ENCODE data around the gene DGKG. TPM values are rescaled to one million over a fixed set of nuclear protein-coding genes. Genes with fewer than 3 reads are reported as not detected.

DGKG gene
- total RNA-seq, 5 donors from 2014 or later (not counting 1 experiment from before 2014, with no cell fraction given), result 0.03 to 0.10 TPM; not detected in 3

DNA sequence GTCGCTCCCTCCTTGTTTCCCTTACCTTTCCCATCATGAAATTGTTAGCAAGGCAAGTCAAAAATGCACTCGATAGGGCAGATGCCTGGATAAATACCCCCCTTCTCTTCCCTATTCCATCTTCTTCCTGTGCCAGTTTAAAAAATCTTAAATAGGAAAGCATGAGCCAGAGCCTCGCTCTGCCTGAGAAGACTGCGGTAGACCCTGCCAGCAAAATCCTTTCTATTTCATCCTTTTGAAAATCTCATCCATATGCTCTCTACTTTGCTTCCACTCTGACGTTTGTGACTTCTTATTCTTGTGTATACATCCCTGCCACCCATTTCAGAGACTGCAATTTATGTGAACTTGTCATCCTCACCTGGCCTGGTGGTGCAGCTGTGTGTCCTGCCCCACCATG, 138.6 kb downstream of the DGKG start:
- Histone ChIP-seq H3K4me1 (ENCODE audit: control insufficient read depth in 1 of 2, extremely low read depth in 1 of 2, insufficient read depth in 2 of 2, low read length in 2 of 2) (no peaks in the 10 kb centered on the region), H3K9me3 (no peaks in the 10 kb centered on the region), H3K4me3 (ENCODE audit: control insufficient read depth in 1 of 2, extremely low read depth in 1 of 2, low read length in 1 of 2) (no peak overlapping the region), H3K27me3 (replicated peaks in 1 of 2; ENCODE audit: control insufficient read depth in 2 of 2, extremely low read depth in 1 of 2, insufficient read depth in 2 of 2, low read length in 1 of 2) (peaks cover 0 to 5% of the 10 kb centered on the region in 2 experiments), H3K27ac (ENCODE audit: low read length) (no peak overlapping the region), H3K36me3 (ENCODE audit: control insufficient read depth in 2 of 2, extremely low read depth in 1 of 2, insufficient read depth in 1 of 2, low read length in 1 of 2) (no peaks in the 10 kb centered on the region)
- POLR2A ChIA-PET, result no interaction called here
- ATAC-seq (replicated peaks in 1 of 4) (no peak), DNase-seq (no peak)
- Mint-ChIP-seq H3K27me3 (peaks cover 9 to 22% of the 10 kb centered on the region in 2 donors), H3K36me3 (no peaks in the 10 kb centered on the region), H3K27ac (no peak overlapping the region), H3K4me1 (no peaks in the 10 kb centered on the region), H3K4me3 (no peak overlapping the region), H3K9me3 (no peaks in the 10 kb centered on the region)
- 95% methylated on average over 4 of the region's 5 CpGs for WGBS (ENCODE audit: insufficient coverage)
- CTCF ChIA-PET, result no interaction called here

DNA sequence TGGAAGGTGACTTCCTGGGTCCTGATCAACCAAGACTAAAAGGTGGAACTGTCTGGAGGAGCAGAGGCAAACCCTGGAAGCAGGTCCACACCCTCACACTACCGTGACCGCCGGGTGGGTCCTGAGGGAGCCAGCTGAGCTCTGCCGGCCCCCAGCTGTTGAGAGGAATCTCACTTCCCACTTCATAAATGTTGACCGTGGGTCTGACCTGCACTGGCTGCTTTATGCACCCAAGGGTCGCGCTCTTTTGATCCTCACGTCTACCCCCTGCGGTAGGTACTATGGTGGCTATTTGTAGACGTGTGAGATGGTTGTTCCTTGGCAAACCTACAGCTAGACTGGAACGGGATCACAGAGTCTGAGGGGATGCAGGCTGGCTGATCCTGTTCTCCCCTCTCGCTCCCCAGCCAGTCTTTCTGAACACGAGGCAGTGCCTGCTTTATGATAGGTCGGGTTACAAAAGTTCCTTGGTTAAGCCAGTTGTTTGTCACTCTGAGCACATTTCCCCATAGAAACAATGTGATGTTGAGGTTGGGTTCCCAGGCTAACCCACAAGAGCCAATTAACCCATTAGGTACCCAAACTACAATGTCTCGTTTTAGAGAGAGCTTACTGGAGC, 140.2 kb downstream of the DGKG start:
- Mint-ChIP-seq H3K27ac (no peak overlapping the region), H3K36me3 (no peaks in the 10 kb centered on the region), H3K4me1 (peaks cover 0 to 3% (median 2%) of the 10 kb centered on the region in 3 donors), H3K4me3 (no peak overlapping the region), H3K9me3 (no peaks in the 10 kb centered on the region), H3K27me3 (peaks cover 6 to 18% of the 10 kb centered on the region in 2 donors)
- 98% methylated on average over 7 of the region's 15 CpGs for WGBS (ENCODE audit: insufficient coverage)
- H3K36me3 ChIP-seq (ENCODE audit: control insufficient read depth in 2 of 2, extremely low read depth in 1 of 2, insufficient read depth in 1 of 2, low read length in 1 of 2), result no peaks in the 10 kb centered on the region
- ChIA-PET POLR2A (no interaction called here), CTCF (interaction anchor here in 1 of 2 donors (0.7 kb wide), 1 partner anchor 348 kb away, joined by 3 read pairs; the partner anchor contains the start of gene DNAJB11)
- H3K4me3 ChIP-seq (ENCODE audit: control insufficient read depth in 1 of 2, extremely low read depth in 1 of 2, low read length in 1 of 2), result no peak overlapping the region
- peaks cover 0 to 2% of the 10 kb centered on the region in 2 experiments for H3K4me1 ChIP-seq (ENCODE audit: control insufficient read depth in 1 of 2, extremely low read depth in 1 of 2, insufficient read depth in 2 of 2, low read length in 2 of 2)
- no peaks in the 10 kb centered on the region for H3K9me3 ChIP-seq
- no peak for DNase-seq
- peaks cover 0 to 5% of the 10 kb centered on the region in 2 experiments for H3K27me3 ChIP-seq (replicated peaks in 1 of 2; ENCODE audit: control insufficient read depth in 2 of 2, extremely low read depth in 1 of 2, insufficient read depth in 2 of 2, low read length in 1 of 2)
- no peak for ATAC-seq (replicated peaks in 1 of 4)
- no peak overlapping the region for H3K27ac ChIP-seq (ENCODE audit: low read length)

DNA sequence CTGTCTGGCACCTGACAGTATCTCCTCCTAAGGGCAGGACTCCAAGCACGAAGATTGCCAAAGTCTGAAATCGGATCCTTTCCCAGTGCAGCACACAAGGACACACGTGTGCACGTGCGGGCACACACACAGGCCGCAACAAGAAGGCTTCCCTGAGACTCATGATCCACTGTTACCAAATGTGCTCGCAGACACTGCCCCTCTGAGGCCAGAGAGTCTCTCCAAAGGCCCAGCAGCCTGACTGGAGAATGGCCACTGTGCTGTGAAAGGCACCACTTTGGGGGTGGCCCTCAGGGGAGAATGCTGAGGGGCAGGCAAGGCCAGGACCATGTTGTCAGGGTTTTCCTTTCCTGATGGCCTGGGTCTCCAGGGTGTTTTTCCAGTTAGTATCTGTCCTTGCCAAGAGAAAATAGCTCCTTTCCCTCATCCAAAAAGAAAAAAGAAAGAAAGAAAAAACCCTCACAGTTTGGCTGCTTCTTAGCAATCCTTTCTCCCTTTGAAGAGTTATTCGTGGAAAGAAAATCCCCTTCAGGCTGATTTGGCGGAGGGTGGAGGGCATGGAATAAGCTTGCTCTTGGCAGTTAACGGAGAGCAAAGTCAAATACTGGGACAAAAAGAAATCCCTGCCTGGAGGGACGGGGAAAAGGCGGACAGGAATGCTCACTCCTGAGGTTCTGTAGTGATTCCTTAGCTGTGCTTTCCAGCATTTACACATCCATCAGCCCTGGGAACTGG, 141.0 kb downstream of the DGKG start:
- peaks cover 6 to 17% of the 10 kb centered on the region in 2 donors for H3K27me3 Mint-ChIP-seq

DNA sequence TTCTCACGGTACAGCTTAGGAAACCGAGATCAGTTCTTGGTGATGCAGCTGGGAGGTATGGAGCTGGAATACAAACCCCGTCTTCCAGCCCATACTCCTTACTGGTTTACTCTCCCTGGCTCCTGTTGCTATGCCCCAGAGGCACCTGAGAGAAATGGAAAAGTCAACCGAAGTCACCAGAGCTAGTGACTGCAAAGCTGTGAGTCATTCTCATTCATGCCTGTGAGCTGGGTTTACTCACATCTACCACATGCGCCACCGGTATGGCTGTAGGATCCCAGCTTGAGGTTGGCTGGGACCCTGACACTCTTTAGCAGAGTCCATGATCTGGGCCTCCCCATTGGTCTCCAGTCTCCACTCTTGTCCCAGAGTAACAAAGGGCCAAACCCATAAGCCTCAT, 141.7 kb downstream of the DGKG start:
- no peak overlapping the region for H3K4me3 Mint-ChIP-seq
- Histone ChIP-seq H3K27ac (ENCODE audit: low read length) (no peak overlapping the region), H3K27me3 (replicated peaks in 1 of 2; ENCODE audit: control insufficient read depth in 2 of 2, extremely low read depth in 1 of 2, insufficient read depth in 2 of 2, low read length in 1 of 2) (peaks cover 0 to 5% of the 10 kb centered on the region in 2 experiments), H3K4me3 (ENCODE audit: control insufficient read depth in 1 of 2, extremely low read depth in 1 of 2, low read length in 1 of 2) (no peak overlapping the region), H3K36me3 (ENCODE audit: control insufficient read depth in 2 of 2, extremely low read depth in 1 of 2, insufficient read depth in 1 of 2, low read length in 1 of 2) (no peaks in the 10 kb centered on the region), H3K9me3 (no peaks in the 10 kb centered on the region), H3K4me1 (ENCODE audit: control insufficient read depth in 1 of 2, extremely low read depth in 1 of 2, insufficient read depth in 2 of 2, low read length in 2 of 2) (peaks cover 0 to 2% of the 10 kb centered on the region in 2 experiments)
- no peaks in the 10 kb centered on the region for H3K9me3 Mint-ChIP-seq
- no peak overlapping the region for H3K27ac Mint-ChIP-seq
- 84% methylated on average over 5 of the region's 6 CpGs for WGBS (ENCODE audit: insufficient coverage)
- no peaks in the 10 kb centered on the region for H3K36me3 Mint-ChIP-seq
- peaks cover 3 to 11% of the 10 kb centered on the region in 2 donors for H3K27me3 Mint-ChIP-seq
- no peak for ATAC-seq (replicated peaks in 1 of 4)
- DNase-seq, result no peak
- ChIA-PET POLR2A (no interaction called here), CTCF (interaction anchor here in 1 of 2 donors (0.6 kb wide), 1 partner anchor 898 kb away, joined by 3 read pairs; no protein-coding TSS in a partner anchor)
- H3K4me1 Mint-ChIP-seq, result peaks cover 0 to 3% (median 2%) of the 10 kb centered on the region in 3 donors

More for the DNA sequence above, 141.0 kb downstream of the DGKG start:
- Mint-ChIP-seq H3K4me1 (peaks cover 0 to 3% (median 2%) of the 10 kb centered on the region in 3 donors), H3K36me3 (no peaks in the 10 kb centered on the region), H3K9me3 (no peaks in the 10 kb centered on the region), H3K27ac (no peak overlapping the region), H3K4me3 (no peak overlapping the region)
- Histone ChIP-seq H3K36me3 (ENCODE audit: control insufficient read depth in 2 of 2, extremely low read depth in 1 of 2, insufficient read depth in 1 of 2, low read length in 1 of 2) (no peaks in the 10 kb centered on the region), H3K9me3 (no peaks in the 10 kb centered on the region), H3K4me1 (ENCODE audit: control insufficient read depth in 1 of 2, extremely low read depth in 1 of 2, insufficient read depth in 2 of 2, low read length in 2 of 2) (peaks cover 0 to 2% of the 10 kb centered on the region in 2 experiments), H3K27me3 (replicated peaks in 1 of 2; ENCODE audit: control insufficient read depth in 2 of 2, extremely low read depth in 1 of 2, insufficient read depth in 2 of 2, low read length in 1 of 2) (peaks cover 0 to 5% of the 10 kb centered on the region in 2 experiments), H3K27ac (ENCODE audit: low read length) (no peak overlapping the region), H3K4me3 (ENCODE audit: control insufficient read depth in 1 of 2, extremely low read depth in 1 of 2, low read length in 1 of 2) (no peak overlapping the region)
- ChIA-PET CTCF (interaction anchor here in 1 of 2 donors (0.7 kb wide), 1 partner anchor 349 kb away, joined by 3 read pairs; the partner anchor contains the start of gene DNAJB11), POLR2A (no interaction called here)
- no peak for DNase-seq
- WGBS (ENCODE audit: insufficient coverage), result 96% methylated on average over 7 of the region's 12 CpGs
- no peak for ATAC-seq (replicated peaks in 1 of 4)

DNA sequence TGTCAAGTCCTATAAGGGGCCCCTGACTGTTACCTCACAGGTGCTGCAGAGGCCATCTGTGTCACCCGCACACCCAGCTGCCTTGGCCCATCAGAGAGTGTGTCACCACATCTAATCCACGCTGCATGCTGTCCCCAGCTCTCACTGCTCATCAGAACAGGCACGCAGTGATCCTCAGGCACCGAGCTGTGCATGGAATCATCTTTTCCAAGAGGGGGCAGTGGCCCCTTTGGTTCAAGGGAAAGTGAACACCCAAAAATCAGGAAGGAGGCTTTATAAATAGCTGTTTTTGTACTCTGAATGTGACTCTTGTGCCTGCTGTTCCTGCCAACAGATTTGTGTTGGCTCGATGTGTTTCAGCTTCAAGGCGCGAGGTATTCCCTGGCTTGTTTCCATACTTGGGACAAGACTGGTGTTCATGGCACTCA, 142.8 kb downstream of the DGKG start:
- ATAC-seq (replicated peaks in 1 of 4), result no peak

DNA sequence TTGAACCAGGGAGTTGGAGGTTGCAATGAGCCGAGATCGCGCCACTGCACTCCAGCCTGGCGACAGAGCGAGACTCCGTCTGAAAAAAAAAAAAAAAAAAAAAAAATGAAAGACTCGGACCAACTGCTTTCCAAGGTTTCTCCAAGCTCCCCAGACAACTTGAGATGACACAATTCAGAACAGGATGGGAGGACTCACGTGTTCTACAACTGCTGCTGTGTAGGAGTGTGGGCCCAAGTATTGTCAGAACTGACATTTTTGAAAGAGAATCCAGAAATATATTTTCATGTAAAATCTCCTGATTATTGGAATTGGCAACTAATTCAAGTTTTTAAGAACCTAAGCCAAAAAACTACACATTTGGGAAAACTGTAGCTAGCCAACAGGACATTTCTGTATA, 143.6 kb downstream of the DGKG start:
- H3K9me3 ChIP-seq, result no peaks in the 10 kb centered on the region
- CTCF ChIA-PET, result interaction anchor here (0.6 kb wide), 2 partner anchors 42 to 224 kb away, joined by 3 read pairs; no protein-coding TSS in a partner anchor
- no peak for DNase-seq
- no peak for ATAC-seq (replicated peaks in 1 of 4)
- H3K36me3 ChIP-seq (ENCODE audit: control insufficient read depth in 2 of 2, extremely low read depth in 1 of 2, insufficient read depth in 1 of 2, low read length in 1 of 2), result no peaks in the 10 kb centered on the region
- H3K4me1 ChIP-seq (ENCODE audit: control insufficient read depth in 1 of 2, extremely low read depth in 1 of 2, insufficient read depth in 2 of 2, low read length in 2 of 2), result peaks cover 0 to 2% of the 10 kb centered on the region in 2 experiments
- Mint-ChIP-seq H3K4me3 (no peak overlapping the region), H3K9me3 (no peaks in the 10 kb centered on the region), H3K4me1 (peaks cover 0 to 3% (median 2%) of the 10 kb centered on the region in 3 donors), H3K27ac (no peak overlapping the region), H3K36me3 (no peaks in the 10 kb centered on the region), H3K27me3 (peaks cover 4 to 6% of the 10 kb centered on the region in 2 donors)
- no CpG with 5 or more reads among the region's 8 CpGs for WGBS (ENCODE audit: insufficient coverage)
- POLR2A ChIA-PET, result interaction anchor here in 1 of 2 donors (0.6 kb wide), 1 partner anchor 141 kb away, joined by 10 read pairs; no protein-coding TSS in a partner anchor
- no peak overlapping the region for H3K27ac ChIP-seq (ENCODE audit: low read length)
- H3K4me3 ChIP-seq (ENCODE audit: control insufficient read depth in 1 of 2, extremely low read depth in 1 of 2, low read length in 1 of 2), result no peak overlapping the region
- H3K27me3 ChIP-seq (replicated peaks in 1 of 2; ENCODE audit: control insufficient read depth in 2 of 2, extremely low read depth in 1 of 2, insufficient read depth in 2 of 2, low read length in 1 of 2), result peaks cover 0 to under 1% of the 10 kb centered on the region in 2 experiments

More for the DNA sequence above, 142.8 kb downstream of the DGKG start:
- no peak overlapping the region for H3K27ac Mint-ChIP-seq
- no peak overlapping the region for H3K4me3 ChIP-seq (ENCODE audit: control insufficient read depth in 1 of 2, extremely low read depth in 1 of 2, low read length in 1 of 2)
- H3K36me3 ChIP-seq (ENCODE audit: control insufficient read depth in 2 of 2, extremely low read depth in 1 of 2, insufficient read depth in 1 of 2, low read length in 1 of 2), result no peaks in the 10 kb centered on the region
- peaks cover 0 to 2% of the 10 kb centered on the region in 2 experiments for H3K4me1 ChIP-seq (ENCODE audit: control insufficient read depth in 1 of 2, extremely low read depth in 1 of 2, insufficient read depth in 2 of 2, low read length in 2 of 2)
- peaks cover 0 to 3% (median 2%) of the 10 kb centered on the region in 3 donors for H3K4me1 Mint-ChIP-seq
- H3K36me3 Mint-ChIP-seq, result no peaks in the 10 kb centered on the region
- no peak for DNase-seq
- 75% methylated on average over 7 of the region's 7 CpGs for WGBS (ENCODE audit: insufficient coverage)
- no peaks in the 10 kb centered on the region for H3K9me3 ChIP-seq
- H3K27ac ChIP-seq (ENCODE audit: low read length), result no peak overlapping the region
- no peak overlapping the region for H3K4me3 Mint-ChIP-seq
- no peaks in the 10 kb centered on the region for H3K9me3 Mint-ChIP-seq
- H3K27me3 ChIP-seq (replicated peaks in 1 of 2; ENCODE audit: control insufficient read depth in 2 of 2, extremely low read depth in 1 of 2, insufficient read depth in 2 of 2, low read length in 1 of 2), result peaks cover 0 to 5% of the 10 kb centered on the region in 2 experiments
- POLR2A ChIA-PET, result no interaction called here
- CTCF ChIA-PET, result no interaction called here
- H3K27me3 Mint-ChIP-seq, result peaks cover 6 to 10% of the 10 kb centered on the region in 2 donors

Data from T-cell (primary cell).